HG02884 (cell line): Measurements from ENCODE around the gene PSMC3IP.

ENCODE experiments used
- ATAC-seq: cut with Tn5 transposase; IDR thresholded peaks from one replicate; pipeline ENCODE4 v1.9.1; 2021; ENCODE audit warnings: mild to moderate bottlenecking, moderate library complexity; ENCODE audit not compliant: unreplicated experiment

Gene PSMC3IP

DNA sequence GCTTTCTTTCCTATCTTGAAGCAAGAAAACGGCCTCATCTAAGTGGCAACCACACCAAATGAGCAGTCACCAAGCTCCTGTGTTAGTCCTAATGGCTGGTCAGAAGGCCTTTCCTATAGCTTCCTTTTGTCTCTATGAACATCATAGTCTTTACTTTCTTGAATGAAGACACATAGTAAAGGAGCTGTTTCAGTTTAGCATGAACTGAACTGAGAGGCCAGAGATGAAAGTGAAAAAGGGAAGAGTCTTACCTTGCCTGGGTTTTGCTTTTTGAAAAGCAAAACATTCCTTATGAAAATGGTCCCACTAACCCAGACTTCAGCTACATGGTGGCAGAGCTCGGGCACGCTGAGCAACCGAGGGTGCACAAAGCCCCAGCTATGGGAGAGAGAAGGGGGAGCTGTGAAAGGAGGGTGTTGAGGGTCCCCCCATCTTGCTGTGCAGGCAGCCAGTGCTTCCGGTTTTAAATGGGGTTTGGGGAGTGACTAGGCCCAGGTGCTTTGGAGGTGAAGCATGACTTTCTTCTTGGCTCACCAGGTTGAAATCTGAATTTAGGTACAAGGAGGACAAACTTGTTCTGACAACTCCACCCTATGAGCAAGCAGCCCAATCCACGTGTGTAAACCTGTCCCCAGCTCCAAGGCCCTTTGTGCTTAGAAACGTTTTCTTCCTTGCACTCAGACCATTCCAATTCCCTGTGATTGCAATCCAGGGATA is 9.1 kb upstream of the PSMC3IP start:
- no peak for ATAC-seq

DNA sequence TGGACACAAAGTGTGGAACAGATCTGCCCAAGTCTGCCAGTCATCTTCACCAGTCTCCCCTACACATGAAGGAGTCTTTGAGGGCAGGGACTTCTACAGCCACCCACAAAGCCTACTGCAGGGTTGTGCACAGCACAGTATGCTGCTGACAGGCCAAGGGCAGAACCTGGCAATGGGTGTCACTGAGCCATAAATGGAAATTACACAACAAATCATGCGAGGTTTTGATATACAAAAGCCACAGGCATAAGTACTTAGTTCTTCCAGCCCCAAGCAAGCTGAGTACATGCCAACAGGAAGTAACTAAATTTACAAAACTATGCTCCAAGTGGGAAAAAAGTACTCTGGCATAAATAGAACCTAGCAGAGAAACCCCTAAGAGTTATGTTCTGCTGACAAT is 7.8 kb upstream of the PSMC3IP start:
- ATAC-seq = no peak

DNA sequence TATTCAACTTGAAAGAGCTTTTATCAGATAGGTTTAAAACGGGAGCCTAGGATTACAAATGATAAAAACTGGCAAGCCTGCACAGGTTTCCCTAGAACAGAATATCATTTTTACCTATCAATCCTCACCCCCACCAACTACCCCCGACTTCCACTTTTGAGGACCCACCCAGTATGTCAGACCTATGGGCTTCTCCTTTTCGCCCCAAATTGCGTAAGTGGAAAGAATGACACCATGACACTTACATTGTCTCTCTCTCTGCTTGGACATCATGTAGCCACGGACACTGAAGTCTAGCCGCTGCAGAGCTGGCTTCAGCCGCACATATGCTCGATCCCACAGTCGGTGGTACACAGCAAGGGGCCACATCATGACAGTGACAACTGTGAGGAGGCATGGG is 7.4 kb upstream of the PSMC3IP start:
- no peak for ATAC-seq

DNA sequence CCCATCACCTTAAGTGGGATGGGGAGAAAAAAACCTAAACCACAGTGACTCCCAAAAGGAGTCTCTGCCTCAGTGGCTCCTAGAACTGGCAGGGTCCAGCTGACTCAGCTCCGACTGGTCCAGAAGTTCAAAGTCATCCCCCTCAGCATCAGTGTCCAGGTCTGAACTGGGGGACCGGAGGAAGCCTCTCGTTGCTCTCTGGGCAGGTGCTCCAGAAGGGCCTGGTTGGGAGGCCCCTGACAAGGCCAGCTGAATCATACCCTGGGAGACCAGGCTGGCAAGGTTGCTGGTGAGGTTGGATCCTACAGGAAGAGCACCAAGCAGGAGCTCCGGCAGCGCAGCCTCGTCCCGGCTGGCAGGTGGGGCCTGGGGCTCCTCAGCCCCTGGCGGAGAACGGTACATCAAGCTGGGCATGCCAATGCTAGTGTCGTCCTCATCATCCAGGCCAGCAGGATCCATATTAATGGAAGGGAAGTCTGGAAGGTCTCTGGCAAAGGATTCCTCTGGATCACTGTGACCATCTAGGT is 4.3 kb upstream of the PSMC3IP start:
- no peak for ATAC-seq

DNA sequence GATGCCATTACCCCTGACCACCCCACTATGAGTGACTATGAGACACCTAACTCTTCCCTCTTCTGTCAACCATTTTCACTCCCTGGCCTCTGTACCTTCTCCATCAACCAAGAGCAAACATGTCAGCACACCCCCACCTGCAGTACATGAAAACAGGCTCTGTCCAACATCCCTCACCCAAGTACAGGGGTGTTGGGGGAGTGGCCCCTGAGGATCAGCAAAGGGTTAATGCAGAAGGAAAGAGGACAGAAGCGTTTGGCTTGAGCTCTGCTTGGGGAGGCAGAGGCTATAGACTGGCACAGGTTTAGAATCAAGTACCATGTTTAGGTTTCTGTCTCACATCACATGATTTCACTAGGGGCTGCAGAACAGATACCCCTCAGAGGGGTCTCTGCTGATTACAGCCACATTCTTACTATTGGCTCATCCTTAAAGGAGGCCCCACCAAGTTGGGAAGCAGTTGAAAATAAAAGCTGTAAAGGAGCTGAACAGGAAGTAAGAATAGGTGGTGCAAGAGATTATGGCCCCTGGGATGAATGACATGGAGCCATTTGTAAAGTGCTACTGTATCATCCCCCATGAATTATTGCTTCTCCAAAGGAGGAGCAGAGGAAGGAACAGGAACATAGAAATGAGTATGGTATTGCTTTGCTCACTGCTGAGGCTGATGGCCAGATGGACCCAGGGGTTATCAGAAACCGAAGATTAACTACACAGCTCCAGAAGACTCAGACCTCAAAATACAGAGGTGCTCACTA is 2.4 kb upstream of the PSMC3IP start:
- ATAC-seq = no peak

DNA sequence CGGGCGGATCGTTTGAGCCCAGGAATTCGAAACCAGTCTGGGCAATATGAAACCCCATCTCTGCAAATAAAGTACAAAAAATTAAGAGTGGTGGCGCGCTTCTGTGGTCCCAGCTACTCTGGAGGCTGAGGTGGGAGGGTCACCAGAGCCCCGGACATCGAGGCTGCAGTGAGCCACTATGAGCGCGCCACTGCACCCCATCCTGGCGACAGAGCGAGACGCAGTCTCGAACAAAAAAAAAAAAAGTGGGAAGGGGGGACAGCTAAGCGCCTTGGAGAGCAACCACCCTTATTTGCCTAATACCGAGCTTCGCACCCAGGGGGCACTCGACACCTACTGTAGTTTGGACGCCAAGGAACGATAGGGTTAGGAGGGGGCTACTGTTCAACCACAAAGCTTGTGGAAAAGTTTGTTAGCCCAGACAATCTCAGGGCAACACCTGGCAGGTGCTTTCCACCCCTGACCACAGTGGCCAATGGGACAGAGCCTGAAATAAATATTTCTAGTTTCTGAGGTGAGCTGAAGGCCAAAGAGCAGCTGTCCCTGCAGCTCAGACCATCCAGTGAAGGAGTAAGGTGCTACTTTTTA is 847 bp upstream of the PSMC3IP start:
- no peak for ATAC-seq

DNA sequence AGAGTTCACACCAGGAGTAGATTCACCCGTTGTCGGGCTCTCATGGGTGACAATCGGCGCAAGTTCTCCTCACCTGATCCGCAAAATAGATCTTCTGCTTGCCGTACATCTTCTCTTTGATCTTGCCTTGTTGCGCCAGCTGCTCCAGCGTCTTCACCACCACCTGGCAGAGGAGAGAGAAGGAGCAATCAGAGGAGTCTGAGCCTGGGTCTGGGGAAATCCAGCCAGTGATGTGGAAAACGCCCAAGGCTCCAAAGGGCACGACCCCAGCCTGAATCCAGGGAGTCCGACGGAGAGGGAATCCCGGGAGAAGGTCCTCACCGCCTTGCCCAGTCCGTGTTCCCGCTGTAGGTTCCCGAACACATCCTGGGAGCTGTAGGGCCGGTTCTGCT is 393 bp downstream of the PSMC3IP start:
- ATAC-seq = no peak

DNA sequence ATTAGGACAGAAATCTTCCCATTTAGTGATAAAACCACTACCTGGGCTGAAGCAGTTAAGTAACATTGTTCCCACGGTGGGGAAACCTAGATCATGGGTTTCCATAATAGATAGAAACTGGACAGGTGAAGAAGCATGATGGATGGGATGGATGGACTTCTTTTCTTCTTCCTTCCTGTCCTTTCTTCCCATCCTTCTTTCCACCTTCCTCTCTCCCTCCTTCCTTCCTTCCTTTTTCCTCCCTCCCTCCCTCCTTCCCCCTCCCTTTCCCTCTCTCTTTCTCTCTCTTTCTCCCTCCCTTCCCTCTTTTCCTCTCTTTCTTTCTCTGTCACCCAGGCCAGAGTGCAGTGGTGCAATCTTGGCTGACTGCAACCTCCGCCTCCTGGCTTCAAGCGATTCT is 3.1 kb downstream of the PSMC3IP start:
- no peak for ATAC-seq

DNA sequence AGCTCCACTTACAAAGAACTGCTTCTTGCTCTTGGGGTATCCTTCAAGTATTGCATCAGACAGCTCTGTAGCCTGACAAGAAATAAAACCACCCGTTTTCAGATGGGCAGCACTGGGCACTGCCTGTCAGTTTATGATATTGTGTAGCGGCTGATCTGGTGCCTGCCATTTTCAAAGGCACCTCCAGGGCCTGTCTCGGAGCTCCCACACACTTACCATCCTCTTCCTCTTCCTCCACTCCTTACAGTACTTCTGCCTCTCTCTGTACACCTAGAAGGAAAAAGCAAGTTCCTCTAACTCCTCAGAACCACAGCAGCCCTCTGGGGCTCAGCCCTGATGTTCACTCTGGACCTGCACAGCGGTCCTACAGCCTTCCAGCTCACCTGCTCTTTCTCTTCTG is 4.4 kb downstream of the PSMC3IP start:
- ATAC-seq = no peak

DNA sequence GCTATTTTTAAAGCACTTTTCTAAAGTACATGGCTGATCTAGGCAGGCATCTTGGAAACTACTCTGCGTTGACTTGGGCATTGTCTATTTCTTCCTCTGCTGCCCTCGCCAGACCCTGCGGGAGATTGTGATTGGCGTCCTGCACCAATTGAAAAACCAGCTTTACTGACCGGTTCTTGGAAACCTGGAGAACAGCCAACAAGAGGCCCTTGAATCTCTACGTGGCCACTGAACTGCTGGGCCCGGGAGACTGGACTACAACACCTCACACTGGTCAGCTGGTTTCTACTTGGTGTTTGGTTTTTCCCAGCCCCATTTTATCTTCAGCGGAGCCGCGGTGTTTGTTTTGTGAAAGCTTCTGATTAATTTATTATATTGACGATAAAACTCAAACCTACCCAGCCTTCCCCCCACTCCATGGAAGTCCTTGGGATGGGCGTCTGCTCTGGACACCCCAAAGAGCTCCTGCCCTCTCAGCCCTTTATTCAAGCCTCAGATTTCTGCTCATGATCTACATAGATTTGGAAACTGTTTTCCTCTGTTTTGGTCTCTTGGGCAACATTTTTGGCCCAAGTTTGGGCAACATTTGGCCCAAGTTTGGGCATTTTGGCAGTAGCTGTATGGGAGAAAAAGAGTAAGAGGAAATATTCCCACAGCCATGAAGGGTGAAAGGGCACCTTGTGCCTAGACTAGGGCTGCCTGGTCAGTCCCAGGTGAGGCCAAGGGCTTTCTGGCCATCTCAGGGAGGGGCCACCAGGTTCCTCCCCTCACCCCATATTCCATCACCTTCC is 5.9 kb downstream of the PSMC3IP start:
- ATAC-seq = no peak

DNA sequence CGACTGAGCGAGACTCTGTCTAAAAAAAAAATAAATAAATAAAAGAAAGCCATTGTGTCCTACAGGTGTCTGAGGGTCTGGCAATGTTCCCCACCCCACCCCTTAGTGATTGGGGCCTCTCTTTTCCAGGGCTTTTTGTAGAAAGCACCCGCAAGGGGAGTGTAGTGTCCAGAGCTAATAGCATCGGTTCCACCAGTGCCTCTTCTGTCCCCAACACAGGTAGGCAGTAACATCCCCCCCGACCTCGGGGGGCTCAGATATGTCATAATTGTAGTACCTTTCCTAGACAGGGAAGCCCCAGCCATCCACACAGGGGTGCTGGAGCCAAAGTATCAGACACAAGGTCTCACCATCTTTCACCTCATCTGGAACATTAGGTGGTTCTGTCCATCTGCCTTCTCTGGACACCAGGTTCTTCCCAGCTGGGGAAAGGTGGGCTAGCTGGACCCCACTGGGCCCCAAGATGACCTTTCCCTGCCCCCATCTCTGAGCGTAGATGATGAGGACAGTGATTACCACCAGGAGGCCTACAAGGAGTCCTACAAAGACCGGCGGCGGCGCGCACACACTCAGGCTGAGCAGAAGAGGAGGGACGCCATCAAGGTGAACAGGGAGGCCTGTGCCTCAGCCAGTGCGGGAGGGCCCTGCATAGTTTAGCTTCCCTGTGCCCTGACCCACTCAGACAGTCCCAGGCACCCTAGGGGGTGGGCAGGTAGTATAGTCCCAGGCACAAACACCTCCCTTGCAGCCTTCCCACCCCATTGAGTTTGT is 9.0 kb downstream of the PSMC3IP start:
- no peak for ATAC-seq

DNA sequence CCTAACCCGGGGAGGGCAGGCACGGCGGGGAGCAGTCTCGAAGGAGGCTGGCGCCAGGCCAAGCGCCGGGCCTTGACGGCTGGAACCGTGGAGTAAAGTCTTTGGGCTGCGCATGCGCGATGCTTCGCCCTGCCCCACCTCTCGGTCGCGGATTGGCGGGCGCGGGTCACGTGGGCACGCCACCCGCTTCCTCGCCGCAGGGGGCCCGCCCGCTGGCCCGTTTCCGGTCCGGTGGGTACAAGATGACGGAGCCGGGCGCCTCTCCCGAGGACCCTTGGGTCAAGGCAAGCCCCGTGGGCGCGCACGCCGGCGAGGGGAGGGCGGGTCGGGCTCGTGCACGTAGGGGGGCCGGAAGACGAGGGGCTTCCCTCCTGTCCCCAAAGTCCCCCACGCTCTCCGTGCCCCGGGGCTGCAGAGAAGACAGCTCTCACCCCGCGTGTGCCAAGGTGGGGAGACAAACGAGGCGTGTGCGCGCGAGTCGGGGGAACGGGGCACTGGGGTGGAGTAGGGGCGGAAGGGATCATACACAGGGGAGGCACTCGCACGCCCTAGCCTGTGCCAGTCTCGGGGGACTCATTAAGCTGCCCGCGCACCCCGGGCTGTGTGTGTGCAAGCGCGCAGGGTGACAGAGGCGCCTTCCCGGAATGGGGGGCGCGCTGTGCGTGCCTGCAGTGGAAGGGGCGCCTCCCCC is 10.5 kb downstream of the PSMC3IP start, which contains the start of gene MLX:
Gene MLX (plus strand): TSS at position 218 of the 691 bp plus-strand sequence. CDS start 25 bp downstream, at position 243.
- peak; percentile 41 for ATAC-seq

DNA sequence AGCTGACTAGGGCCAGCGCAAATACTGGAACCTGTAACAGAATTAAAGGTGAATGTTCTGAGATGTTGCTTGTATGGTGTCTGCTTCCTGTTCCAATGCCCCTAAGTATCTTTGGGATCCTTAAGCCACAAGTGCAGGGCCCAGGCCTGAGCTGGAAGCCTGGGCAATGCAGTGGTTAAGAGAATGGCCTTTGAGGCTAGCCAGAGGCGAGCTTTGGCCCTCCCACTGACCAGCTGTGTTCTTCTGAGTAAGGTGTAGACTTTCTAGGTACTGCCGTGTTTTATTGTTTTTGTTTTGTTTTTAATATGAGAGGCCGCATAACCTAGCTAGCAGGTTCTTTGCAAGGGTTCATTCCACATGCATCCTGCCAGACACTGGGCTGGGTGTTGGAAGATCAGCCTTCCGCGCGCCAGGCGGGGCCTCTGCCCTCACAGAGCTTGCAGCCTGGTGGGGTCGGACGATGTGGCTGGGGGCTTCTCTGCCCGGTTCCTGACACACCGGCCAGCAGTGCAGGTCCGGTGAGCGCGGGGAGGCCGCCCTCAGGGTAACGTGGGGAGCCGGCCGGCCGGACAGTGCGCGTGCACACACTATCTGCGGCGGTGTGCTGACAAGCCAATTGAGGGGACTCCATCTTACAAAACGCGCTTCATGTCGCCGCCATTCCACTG is 11.2 kb downstream of the PSMC3IP start:
- ATAC-seq = no peak

DNA sequence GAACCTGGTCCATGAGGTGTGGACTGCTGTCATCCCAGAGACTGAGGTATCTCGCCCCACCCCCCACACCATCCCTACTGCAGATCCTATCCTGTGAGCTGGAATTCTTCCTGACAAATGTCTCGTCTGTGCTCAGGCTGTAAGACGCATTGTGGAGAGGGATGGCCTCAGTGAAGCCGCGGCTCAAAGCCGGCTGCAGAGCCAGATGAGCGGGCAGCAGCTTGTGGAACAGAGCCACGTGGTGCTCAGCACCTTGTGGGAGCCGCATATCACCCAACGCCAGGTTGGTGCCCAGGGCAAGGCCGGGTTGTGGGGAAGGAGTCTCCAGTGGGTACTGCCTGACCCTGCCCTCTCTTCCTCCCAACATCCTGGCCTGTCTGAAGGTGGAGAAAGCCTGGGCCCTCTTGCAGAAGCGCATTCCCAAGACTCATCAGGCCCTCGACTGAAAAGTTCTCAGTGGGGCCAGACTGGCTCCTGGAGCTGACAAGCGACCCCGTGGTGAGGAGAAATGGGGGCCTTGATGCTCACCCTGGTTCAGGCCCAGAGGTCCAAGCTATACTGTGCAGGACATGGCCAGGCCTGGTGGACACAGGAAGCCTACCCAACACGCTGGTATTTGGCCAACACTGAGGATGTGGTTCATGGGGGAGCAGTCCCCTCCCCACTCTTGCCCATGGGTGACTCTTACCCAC is 11.9 kb downstream of the PSMC3IP start:
- no peak for ATAC-seq

DNA sequence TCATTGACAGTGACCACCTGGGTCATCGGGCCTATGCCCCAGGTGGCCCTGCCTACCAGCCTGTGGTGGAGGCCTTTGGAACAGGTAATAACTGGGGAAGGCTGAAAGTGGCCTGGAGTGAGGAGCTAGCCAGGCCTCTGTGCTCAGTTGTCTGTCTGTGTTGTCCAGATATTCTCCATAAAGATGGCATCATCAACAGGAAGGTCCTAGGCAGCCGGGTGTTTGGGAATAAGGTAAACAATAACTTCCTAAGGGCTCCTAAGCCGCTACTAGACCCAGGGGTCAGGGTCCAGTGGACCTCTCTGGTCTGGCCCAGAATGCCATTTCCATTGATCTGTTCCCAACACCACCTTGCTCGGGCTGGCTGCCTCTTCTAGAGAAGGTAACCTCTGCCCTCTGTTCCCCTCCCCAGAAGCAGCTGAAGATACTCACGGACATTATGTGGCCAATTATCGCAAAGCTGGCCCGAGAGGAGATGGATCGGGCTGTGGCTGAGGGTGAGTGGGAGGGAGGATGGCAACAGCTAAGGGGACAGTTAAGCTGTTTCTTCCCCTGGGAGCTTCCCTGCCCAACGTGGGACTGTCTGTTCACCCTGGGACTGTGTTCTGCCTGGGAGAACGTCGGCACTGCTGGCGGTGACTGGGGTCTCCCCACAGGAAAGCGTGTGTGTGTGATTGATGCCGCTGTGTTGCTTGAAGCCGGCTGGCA is 12.6 kb downstream of the PSMC3IP start:
- no peak for ATAC-seq

DNA sequence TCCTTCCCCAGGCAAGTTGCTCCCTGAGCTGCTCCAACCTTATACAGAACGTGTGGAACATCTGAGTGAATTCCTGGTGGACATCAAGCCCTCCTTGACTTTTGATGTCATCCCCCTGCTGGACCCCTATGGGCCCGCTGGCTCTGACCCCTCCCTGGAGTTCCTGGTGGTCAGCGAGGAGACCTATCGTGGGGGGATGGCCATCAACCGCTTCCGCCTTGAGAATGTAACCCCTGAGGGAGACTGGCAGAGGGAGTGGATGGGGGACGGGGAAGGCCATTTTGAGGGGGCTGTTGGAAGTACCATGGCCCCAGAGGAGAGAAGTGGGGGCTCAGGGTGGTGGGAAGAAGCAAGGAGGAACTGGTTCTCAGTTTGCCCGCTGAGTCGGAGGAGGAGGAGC is 13.6 kb downstream of the PSMC3IP start:
- no peak for ATAC-seq

DNA sequence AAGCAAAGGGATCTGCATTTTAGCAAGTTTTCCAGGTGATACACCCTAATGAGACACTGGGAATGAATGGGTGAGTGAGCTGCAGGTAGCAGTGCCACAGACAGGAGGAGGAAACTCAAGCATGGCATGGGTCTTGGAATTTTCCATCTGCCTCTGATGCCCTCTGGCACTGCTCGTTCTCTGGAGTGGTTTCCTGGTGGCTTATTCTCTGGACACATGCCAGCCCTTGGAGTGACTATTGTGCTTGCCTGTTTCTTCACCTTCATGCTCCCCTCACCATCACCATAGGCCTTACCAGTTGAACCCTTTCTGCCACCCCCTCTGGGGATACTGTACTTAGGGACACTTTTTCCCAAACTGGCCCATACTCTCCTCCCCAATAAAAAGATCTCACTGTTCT is 14.0 kb downstream of the PSMC3IP start:
- ATAC-seq = no peak

DNA sequence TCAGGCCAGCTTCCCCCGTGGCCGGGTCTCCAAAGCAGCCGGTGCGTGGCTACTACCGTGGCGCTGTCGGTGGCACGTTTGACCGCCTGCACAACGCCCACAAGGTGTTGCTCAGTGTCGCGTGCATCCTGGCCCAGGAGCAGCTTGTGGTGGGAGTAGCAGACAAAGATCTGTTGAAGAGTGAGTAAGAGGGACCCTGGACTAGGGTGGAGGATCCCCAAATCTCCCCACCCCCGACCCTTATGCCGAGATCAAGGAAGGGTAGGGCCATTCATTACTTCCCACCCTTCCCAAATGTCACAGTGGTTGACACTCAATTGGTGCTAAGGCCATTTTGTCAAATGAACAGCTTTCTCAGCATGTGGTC is 14.4 kb downstream of the PSMC3IP start:
- ATAC-seq = no peak
